Lower leg skin (tissue), 4 donors: ENCODE measurements around the gene PPP3CB. TPM values are rescaled to one million over a fixed set of nuclear protein-coding genes. Genes with fewer than 3 reads are reported as not detected.

Experiments used
- DNase-seq, 2 donors: peaks; one replicate each; pipeline ENCODE4 v3.0.0-alpha.2; 2019; ENCODE audit warnings: low spot score in 2 of 2
- H3K4me3 ChIP-seq: fragments of 200-600 bp; sonication (generic); 2 replicates; pipeline ENCODE4 v1.5.1; 2017; ENCODE audit warnings: mild to moderate bottlenecking, low read depth; ENCODE audit not compliant: poor library complexity, severe bottlenecking
- POLR2A ChIP-seq, 2 donors: fragments of 450-650 bp; IDR thresholded peaks; one replicate each; pipeline ENCODE4 v1.6.1; 2016 to 2017; ENCODE audit warnings: antibody characterized with exemption in 2 of 2, mild to moderate bottlenecking in 1 of 2, moderate library complexity in 1 of 2
- WGBS, 2 donors: methylation state at CpG; one replicate each; pipeline ENCODE4 v1.1.5; 2018; 5-methylcytosine and 5-hydroxymethylcytosine counted together
- intact Hi-C: fragments of 100-400 bp; cut with DNase I; formaldehyde crosslinking; loops from one replicate; pipeline ENCODE4 v1.15.0; 2023; ENCODE audit warnings: low total_unique reads
- total RNA-seq, 4 donors: library from RNA; depleted of rRNA; stranded (reverse); fragments of >200 nt; gene quantifications; one replicate each; pipeline ENCODE4 v1.1.0, GENCODE V29; 2016
- TF ChIP-seq, protein P1 (sequence below), 3 donors: fragments of 450-650 bp; IDR thresholded peaks; one replicate each; pipeline ENCODE4 v1.5.1; 2016; ENCODE audit warnings: antibody characterized with exemption in 3 of 3, mild to moderate bottlenecking in 3 of 3, moderate library complexity in 2 of 3

Gene PPP3CB
- total RNA-seq, 4 donors from 2014 or later, result 19.8 to 25.1 (median 24.1) TPM

DNA sequence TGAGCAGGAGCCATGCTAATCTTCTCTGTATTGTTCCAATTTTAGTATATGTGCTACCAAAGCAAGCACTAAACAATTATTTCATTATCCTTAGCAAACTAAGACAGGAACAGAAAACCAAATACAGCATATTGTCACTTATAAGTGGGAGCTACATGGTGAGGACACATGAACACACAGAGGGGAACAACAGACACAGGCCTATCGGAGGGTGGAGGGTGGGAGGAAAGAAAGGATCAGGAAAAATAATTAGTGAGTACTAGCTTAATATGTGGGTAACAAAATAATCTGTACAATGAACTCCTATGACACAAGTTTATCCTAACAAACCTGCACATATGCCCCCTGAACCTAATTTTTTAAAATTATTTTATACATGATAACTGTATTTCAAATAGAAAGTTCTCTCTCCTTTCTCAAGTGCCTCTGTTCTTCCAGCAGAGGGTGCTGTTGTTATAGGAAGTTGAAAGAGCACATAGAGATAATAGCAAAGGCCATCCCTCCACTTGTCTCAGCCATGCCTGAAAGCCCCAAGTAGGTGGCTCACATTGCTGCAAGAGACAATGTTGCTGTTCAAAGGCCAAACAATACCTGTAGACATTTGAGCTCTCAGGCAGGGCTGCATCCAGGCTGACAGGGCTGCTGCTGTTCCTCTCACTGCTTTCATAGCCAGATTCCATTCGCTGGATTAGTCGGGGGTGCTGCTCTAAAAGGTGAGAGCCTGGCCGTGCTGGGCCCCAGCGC, 33.4 kb upstream of the PPP3CB start:
- WGBS, 2 donors, result 95 to 98% methylated on average over 5 of the region's 5 CpGs

DNA sequence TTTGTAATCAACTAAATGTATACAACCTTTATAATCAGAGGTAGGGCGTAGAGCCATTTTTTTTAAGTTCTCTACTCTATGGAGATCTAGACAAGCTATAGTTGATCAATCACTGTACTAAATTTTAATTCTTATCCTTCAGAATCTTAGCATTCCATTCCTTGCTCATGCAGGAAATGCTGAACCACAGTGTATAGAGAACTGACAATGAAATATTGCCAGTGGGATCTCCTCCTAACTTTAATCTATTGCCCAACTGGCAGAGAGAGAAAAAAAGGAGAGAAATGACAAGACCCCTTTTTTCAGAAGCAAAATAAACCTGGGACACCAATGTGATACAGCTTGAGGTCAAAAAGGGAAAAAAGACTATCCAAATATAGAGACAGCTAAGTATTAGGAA, 26.4 kb upstream of the PPP3CB start:
- no peak for DNase-seq
- intact Hi-C loops, result no loop called here
- 97% methylated on average over 1 of the region's 1 CpG for WGBS, 2 donors
- TF ChIP-seq POLR2A (IDR thresholded peaks at IDR 0.05), result no peak
- TF ChIP-seq, protein P1, sequence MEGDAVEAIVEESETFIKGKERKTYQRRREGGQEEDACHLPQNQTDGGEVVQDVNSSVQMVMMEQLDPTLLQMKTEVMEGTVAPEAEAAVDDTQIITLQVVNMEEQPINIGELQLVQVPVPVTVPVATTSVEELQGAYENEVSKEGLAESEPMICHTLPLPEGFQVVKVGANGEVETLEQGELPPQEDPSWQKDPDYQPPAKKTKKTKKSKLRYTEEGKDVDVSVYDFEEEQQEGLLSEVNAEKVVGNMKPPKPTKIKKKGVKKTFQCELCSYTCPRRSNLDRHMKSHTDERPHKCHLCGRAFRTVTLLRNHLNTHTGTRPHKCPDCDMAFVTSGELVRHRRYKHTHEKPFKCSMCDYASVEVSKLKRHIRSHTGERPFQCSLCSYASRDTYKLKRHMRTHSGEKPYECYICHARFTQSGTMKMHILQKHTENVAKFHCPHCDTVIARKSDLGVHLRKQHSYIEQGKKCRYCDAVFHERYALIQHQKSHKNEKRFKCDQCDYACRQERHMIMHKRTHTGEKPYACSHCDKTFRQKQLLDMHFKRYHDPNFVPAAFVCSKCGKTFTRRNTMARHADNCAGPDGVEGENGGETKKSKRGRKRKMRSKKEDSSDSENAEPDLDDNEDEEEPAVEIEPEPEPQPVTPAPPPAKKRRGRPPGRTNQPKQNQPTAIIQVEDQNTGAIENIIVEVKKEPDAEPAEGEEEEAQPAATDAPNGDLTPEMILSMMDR (IDR thresholded peaks at IDR 0.05), result no peak
- H3K4me3 ChIP-seq, result no peak overlapping the region

More for the DNA sequence above, 33.4 kb upstream of the PPP3CB start:
- no peak for TF ChIP-seq POLR2A (IDR thresholded peaks at IDR 0.05)
- TF ChIP-seq, protein P1 (IDR thresholded peaks at IDR 0.05), result peak in 1 of 3 donors; percentile 78
- H3K4me3 ChIP-seq, result no peak overlapping the region
- intact Hi-C loops, result loop anchor here (5.0 kb wide), 1 partner anchor 113 kb away; the partner anchor contains the start of gene MYOZ1
- peak in 1 of 2 donors; percentile 46 for DNase-seq

DNA sequence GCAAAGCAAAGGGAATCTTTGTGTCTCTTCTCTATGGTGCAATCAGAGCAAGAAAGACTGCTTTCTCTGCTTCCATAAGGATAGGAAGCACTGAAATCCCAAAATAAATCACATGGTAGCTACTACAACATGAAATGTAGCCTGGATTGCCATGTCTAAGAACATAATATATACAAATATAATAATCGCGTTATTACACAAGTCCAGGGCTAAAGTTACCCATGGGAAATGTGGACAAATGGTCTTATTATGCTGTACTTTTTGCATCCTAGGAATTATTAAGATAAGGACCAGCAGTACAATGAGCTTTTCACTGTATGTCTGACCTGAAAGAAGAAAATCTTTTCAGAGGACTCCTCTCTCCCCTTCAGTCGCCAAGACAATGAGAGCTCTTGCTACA, 23.5 kb upstream of the PPP3CB start:
- TF ChIP-seq POLR2A (IDR thresholded peaks at IDR 0.05), result no peak
- TF ChIP-seq, protein P1 (IDR thresholded peaks at IDR 0.05), result no peak
- intact Hi-C loops, result no loop called here
- H3K4me3 ChIP-seq, result no peak overlapping the region
- 94 to 99% methylated on average over 3 of the region's 3 CpGs for WGBS, 2 donors
- no peak for DNase-seq

DNA sequence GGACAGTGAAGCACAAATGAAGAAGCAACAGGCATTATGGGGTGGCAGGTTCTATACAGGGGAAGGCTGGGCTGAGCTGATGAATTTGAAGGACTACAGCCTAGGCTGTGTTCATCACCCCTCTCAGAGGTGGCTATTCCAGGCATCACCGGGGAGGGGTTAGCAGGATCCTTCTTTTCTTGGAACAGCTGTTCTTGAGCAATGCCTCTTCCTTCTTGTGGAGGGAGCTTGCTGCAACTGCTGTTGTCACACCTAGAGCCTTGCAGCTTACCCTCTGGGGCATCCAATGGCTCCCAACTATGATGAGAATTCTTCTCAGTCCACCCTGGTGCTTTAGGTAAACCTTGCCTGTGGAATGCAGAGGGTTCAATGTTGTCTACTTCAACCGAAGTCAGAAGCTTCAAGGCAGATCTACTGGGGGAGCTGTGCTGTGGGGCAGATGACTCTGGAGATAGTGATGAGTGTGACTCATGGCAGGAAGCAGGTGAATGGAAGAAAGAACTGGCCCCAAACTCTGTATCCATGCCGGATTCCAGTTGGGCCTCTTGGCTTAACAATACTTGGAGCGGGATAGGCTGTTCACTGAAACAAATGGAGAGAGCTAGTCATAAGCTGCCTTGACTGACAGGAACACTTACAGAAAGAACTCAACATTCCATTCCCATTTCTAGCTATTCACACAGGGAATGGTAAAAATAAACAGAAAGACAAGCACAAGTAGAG, 21.5 kb upstream of the PPP3CB start:
- no peak for DNase-seq
- intact Hi-C loops, result no loop called here
- H3K4me3 ChIP-seq, result no peak overlapping the region
- WGBS, 2 donors, result 85 to 87% methylated on average over 4 of the region's 4 CpGs
- TF ChIP-seq, protein P1 (IDR thresholded peaks at IDR 0.05), result no peak
- no peak for TF ChIP-seq POLR2A (IDR thresholded peaks at IDR 0.05)

DNA sequence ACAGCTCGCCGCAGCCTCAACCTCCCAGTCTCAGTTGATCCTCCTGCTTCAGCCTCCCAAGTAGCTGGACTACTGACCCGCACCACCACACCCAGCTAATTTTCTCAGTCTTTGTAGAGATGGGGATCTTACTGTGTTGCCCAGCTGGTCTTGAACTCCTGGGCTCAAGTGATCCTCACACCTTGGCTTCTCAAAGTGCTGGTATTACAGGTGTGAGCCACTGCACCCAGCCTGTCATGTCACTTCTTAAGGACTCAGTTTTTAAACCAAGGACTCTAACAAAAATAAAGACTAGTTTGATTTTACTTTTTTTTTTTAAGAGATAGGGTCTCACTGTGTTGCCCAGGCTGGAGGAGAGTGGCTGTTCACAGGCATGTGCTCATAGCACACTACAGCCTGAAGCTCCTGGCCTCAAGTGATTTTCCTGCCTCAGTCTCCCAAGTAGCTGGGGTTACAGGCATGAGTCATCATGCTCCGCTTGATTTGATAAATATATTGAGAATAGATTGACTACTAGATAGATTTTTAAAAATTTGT, 16.5 kb upstream of the PPP3CB start:
- intact Hi-C loops, result no loop called here
- TF ChIP-seq, protein P1 (IDR thresholded peaks at IDR 0.05), result no peak
- TF ChIP-seq POLR2A (IDR thresholded peaks at IDR 0.05), result no peak
- no peak overlapping the region for H3K4me3 ChIP-seq
- no peak for DNase-seq
- 98 to 99% methylated on average over 4 of the region's 4 CpGs for WGBS, 2 donors
